HG03025 (cell line): Measurements from ENCODE around the gene RTF1.
A peak's percentile ranks its signal among the peaks of the same experiment; 100 is the strongest.
"Not testable (repeated sequence)": the region's sequence is repeated elsewhere in the genome, so short reads cannot be mapped to it uniquely, and the experiment has no call there.

Experiments
- ATAC-seq: cut with Tn5 transposase; IDR thresholded peaks from one replicate; pipeline ENCODE4 v1.9.1; 2021; ENCODE audit warnings: mild to moderate bottlenecking, moderate library complexity; ENCODE audit not compliant: unreplicated experiment, low FRiP score

Gene RTF1

DNA sequence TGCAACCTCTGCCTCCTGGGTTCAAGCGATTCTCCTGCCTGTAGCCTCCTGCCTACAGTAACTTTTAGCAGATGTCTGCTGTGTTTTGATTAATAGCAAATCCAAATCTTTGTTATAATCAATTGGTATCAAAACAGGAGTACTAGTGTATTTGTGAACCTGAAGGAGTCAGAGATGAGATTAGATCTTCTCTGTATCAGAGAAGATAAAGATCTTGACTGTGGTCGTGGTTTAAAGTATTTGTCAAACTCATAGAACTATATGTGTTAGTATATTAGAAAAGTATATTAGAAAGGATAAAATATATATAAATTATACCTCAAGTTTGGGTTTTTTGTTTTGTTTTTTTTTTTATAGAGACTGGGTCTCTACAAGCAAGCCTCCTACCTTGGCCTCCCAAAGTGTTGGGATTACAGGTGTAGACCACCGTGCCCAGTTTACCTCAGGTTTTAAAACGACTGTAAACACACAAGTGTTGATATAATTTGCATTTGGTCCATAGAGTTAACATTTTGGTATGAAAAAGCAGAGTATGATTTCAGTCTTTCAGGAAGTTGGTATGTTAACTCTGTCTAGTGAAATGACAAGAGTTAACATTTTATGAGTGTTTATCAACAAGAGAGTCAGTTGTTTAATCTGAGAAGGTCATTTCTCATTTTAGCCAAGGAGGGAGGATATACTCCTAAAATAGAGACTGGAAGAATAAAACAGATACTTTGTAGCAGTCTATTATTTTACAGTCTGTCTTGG, 18.3 kb downstream of the RTF1 start:
- no peak for ATAC-seq

DNA sequence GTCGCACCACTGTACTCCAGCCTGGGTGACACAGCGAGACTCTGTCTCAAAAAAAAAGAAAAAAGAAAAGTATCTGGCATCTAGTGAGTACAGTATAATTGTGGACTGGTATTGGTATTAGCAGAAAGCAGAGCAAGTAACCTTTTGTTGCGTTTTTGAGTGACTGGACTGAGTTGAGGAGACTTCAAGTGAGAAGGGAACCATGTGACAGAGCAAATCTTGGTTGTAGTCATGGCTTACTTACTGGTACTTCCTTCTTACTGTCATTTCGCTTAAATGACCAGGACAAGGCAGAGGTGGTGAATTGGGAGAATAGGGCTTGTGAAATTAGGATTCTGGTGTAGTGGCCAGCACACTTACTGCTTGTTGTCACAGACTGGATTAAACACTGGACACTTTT, 20.6 kb downstream of the RTF1 start:
- no peak for ATAC-seq

DNA sequence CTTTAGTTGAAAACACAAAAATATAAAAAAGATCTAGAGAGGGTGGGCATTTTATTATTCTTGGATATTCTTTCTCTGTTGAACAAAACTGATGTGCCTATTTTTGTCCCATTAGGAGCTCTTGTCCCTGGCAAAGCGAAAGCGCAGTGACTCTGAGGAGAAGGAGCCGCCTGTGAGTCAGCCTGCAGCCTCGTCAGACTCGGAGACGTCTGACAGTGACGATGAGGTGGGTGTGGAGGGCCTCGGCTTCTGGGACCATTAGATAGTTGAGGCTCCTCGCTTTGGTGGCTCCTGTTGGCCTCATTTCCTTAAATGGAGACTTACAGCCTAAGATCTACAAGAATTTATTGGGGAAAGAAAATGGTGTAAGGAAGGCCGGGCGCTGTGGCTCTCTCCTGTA, 21.3 kb downstream of the RTF1 start:
- no peak for ATAC-seq

DNA sequence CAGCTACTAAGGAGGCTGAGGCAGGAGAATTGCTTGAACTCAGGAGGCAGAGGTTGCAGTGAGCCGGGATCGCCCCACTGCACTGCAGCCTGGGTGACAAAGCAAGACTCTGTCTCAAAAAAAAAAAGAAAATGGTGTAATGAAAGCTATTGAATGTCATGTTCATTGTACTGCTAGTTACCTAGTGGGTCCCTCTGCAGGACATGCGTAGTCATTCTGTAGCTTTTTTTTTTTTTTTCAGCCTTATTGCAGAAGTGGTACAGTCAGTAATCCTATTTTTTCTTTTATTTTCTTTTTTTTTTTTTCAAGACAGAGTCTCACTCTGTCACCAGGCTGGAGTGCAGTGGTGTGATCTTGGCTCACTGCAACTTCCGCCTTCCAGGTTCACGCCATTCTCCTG, 21.9 kb downstream of the RTF1 start:
- not testable (repeated sequence) for ATAC-seq

DNA sequence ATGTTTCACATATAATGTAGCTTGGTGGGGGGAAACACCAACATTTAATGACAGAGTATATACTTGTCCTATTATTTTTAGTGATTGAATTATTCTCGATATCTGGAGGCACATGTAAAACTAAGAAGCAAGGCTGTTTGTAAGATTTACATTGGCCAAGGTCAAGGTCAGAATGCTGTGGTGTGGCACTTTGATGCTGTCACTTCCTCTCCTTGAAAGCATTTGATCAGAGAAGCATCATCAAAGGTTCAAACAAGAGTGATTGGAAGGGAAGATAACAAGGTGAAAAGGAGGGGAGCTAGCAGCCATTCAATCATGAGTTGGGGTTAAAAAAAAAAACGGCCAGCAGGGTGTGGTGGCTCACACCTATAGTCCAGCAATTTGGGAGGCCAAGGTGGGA, 26.4 kb downstream of the RTF1 start:
- no peak for ATAC-seq

DNA sequence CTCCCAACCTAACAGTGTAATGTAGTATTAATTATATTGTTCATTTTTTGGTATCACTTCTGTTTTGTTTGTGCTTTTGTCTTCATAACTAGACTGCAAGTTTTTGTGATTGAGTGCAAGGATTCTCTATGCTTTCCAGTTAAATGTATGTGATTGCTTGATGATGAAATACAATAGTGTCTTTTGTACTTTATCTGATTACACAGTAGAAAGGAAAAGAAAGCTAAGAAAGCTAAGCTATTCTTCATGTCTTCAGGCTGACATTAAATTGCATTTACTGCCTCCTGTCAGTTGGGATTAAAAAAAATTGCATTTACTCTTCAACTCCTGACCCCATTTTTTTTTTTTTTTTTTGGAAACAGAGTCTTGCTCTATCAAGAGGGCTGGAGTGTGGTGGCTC, 28.5 kb downstream of the RTF1 start:
- no peak for ATAC-seq

DNA sequence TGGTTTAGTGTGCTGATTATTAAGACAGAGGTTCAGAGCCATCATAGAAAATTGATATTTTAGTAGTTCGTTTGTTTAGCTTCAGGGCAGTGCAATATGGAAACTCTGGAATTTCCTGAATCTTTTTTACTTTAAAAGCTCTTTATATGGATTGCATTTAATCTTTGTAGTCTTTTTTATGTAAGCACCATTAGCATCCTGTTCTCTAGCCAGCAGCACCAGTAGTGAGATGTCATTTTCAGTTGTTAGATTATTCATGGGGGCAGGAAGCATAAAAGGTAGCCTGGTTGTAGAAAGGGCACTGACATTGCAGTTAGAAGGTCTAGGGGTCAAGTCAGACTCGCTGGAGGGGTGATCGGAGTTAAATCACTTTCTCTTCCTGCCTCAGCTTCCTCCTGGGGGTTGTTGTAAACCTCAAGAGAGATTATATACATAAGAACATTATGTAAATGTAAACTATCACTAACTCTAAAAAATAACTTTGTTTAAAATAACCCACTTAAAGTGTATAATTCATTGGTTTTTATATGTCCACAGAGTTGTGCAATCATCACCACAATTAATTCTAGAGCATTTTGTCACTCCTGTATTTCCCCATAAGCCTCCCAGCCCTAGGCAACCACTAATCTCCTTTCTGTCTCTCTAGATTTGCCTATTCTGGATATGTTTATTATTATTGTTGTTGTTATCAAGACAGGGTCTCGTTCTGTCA, 45.3 kb downstream of the RTF1 start:
- no peak for ATAC-seq

DNA sequence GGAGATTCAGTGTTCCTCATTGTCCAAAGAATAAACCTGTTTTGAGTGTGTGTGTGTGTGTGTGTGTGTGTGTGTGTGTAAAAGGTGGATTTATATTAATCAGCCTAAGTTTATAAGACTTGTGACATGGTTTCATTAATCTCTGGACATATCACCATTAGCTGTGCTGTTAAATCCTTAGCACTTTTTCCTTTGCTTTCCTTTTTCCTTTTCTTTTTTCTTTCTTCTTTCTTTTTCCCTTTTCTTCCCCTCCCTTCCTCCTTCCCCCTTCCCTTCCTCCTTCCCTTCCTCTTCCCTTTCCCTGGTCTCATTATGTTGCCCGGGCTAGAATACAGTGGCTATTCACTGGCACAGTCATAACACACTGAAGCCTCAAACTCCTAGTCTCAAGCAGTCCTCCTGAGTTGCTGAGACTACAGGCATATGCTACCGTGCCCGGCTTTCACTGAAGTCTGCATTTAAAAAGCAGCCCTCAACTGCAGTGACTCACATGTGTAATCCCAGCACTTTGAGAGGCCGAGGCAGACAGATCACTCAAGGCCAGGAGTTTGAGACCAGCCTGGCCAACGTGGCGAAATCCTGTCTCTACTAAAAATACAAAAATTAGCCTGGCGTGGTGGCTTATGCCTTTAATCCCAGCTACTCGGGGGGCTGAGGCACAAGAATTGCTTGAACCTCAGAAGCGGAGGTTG, 48.1 kb downstream of the RTF1 start:
- ATAC-seq = no peak

DNA sequence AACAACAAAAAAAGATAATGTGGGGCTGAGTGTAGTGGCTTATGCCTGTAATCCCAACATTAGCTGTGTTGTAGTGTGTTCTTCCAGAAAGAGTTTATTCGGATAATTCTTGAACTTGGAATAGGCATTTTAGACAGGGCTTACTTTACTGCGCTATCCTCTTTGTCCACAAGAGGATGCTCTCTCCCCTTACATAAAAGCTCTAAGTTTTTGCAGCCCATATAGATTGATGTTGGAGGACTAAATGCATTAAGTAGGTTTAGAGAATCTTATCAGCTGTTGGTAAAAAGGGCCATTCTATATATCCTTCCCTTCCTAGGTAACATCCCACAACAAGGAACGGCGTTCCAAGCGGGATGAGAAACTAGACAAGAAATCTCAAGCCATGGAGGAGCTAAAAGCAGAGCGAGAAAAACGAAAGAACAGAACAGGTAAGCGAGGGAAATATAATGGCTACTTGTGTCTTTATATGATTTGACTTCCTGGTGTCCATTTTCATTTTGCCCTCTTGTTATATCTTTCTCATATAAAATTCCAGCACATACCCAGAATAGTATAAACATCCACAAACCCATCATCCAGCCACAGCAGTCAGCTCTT, 49.0 kb downstream of the RTF1 start:
- no peak for ATAC-seq

DNA sequence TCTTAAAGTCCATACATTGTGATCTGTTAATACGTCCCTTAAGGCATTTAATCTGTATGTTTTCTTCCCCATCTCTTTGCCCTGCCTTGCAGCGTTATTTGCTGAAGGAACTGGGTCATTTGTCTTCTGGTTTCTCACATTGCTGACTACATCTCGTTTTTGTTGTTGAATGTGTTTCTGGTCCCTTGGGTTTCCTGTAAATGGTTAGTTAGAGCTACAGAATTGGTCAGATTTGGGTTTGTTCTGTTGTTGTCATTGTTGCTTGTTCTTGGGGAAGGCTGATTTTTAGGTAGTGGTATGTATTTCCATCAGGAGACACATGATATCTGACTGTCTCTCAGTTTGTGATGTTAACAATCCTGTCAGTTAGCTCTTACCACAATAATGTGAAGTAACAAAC, 49.8 kb downstream of the RTF1 start:
- no peak for ATAC-seq

DNA sequence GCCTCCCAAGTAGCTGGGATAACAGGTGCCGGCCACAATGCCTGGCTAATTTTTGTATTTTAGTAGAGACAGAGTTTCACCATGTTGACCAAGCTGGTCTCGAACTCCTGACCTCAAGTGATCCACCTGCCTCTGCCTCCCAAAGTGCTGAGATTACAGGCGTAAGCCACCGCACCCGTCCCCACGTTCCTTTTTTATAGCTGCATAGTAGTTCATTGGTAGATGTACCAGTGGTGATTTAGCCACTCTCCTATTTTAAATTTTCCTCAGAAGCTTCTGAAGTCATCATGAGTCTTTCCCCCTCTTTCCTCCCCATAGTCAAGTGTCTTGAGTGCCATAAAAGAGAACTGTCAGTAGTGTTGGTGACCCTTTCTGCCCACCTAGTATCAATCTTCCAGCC, 52.7 kb downstream of the RTF1 start:
- ATAC-seq = not testable (repeated sequence)

DNA sequence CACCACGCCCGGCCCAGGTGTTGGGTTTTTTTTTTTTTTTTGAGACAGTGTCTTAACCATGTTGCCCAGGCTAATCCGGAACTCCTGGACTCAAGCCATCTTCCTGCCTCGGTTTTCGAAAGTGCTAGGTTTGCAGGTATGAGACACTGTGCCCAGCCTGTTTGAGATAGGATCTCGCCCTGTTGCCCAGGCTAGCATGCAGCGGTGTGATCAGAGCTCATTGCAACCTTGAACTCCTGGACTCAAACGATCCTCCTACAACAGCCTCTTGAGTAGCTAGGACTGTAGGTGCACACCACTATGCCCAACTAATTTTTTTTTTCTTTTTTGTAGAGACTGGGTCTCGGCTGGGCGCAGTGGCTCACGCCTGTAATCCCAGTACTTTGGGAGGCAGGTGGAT, 56.5 kb downstream of the RTF1 start:
- no peak for ATAC-seq

DNA sequence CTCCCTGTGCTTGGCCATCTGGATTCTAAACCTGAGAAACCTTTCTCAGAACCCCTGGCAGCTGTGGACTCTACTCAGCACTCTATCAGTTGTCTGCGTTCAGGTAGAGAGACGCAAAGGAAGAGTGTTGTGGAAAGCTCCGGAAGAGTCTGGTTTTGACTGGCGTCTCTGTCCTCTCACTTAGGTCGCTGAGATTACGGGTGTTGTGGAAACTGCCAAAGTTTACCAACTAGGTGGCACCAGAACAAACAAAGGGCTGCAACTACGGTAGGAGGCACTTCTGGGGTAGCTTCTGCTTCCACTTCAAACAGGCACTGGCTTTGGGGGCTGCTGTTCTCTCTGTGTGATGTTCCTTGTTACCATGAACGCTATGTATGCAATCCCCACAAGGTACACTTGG, 57.5 kb downstream of the RTF1 start:
- ATAC-seq = no peak

DNA sequence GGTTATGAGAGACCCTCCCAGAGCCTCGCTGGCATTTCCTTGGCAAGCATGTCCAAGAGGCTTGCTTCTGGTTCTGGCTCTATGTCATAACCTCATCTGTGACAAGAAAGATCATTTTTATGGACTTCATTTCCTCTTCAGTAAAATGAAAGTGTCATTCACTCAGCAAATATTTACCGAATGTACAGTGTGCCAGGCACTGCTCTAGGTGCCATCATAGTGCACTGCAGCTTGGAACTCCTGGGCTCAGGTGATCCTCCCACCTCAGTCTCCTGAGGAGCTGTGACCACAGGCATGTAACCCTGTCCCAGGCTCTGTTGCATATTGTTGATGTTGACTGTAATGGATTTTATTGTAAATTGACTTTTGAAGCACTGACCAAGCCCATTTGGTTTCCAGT, 58.0 kb downstream of the RTF1 start:
- ATAC-seq = no peak

DNA sequence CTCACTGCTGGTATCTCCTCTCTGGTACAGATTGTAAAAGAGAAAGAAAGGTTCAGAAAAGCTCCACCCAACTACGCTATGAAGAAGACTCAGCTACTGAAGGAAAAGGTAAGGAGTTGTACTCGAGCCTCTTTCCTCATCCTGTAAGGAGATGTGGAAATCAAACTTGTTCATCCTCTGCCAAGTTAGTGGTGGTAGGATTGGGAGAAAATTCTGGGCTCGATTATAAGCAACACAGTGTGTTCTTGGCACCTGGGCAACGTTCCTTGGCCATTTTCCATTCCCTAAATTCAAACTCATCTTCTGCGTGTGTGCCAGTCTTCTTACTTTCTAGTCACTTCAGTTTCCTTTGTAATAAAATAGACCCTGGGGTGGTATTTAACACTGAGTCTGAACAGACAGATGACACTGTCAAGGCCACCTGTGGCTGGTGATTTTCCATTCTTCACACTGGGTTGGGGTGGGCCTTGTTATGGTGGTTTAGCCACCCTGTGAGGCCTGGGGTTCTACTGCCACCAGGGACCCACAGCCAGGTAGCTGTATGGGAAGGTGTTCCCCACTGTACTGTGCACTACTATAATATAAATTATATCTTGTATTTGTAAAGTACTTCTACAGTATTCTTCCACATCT, 59.6 kb downstream of the RTF1 start:
- no peak for ATAC-seq

DNA sequence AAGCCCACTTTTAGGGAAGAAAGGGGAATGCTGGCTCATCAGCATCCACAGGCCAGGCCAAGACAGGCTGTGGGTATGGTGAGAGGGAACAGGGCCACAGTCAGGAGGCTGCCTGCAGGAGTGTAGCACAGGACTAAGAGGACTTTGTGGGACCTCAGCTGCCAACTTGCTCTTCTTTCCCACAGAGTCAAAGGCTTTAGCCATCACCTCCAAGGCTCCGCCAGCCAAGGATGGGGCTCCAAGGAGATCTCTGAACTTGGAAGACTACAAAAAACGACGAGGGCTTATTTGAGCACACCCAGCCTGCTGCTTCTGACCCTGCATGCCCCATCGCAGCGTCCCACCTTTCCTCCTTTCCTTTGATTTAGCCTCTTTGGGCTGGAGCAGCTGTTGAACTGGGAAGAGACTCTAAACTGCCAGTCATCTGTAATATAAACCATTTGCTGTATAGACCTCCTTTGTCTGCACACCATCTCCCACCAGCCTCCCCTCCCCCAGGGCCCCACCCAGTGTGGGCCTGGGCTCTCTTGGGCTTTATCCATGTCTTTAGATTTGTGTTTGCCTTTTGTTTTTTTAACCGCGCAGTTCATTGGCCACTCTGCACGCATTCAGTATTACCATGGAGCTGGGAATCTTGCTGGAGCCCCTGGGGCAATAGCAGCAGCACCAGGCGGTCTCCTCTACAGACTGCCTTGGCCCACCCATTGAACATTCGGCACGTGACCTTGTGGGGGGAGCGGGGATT, 63.7 kb downstream of the RTF1 start:
- ATAC-seq = no peak

DNA sequence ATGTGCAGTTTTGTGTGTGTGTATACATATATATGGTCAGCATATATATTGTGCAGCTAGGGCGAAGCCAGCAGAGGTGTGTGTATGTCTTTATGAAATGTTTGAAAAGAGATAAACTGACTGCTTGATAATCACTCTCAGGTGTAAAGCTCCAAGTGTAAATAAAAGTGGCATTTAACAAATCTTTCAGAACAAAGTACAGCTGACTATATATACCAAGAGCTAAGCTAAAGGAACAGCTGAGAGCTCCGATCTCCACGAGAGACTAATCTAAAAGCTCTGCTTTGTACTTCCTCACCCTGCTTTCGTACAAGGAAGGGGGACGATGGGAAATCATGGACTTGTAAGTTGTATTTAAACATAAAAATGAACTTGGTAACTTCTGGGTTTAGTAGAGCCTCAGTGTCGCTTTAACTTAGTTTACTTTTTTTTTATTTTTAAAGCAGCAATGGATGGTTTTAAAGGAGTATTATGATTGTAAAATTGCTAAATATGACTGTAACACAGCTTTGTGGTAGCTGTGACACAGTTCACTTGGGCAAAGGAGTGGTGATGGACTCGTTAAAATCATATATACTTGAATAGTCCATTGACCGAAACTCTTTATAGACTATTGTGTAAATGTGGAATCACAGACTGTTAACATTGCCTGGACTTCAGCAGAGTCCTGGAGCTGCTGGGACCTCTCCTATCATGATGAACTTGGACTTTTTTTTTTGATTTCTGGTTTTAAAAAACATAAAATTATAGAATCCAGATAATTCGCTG, 65.4 kb downstream of the RTF1 start:
- no peak for ATAC-seq

DNA sequence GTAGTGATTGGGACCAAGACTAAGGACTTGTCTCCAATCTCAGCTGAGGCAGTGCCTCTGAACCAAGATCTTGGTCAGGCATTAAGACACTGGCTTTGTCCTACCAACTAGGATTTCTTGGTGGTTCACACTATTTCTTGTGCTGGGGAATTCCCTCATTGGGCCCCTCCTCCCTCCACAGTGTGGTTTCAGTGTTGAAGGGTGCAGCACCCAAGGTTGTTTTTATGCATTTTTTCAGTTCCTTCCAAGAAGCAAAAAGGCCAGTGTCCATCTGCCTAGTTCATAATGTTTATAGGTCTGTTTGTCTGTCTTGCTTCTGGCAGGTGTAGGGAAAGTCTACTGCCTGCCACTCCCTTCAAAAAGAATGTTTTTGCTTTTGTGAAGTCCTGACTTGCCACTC, 66.2 kb downstream of the RTF1 start:
- peak; percentile 51 for ATAC-seq

DNA sequence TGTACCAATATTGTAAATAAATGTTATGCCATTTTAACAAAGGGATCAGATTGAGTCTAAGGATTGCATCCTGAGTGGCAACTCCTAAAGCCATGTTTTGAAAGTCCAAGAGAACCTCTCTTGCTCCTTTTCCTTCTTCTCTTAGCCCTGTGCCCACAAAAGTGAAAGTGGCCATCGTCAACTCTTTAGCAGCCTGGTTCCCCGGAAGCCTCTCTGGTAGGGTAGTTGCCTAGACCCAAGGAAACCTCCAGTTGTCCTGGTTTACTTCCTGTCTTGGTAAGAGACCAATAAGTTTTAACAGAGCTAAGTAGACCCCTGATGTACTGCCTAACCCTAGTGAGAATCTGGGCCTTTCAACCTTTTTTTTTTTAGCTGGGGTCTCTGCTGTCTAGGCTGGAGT, 66.6 kb downstream of the RTF1 start:
- ATAC-seq = no peak
